Kidney (tissue), 14 donors: ENCODE measurements around the gene PSTPIP2. TPM values are rescaled to one million over a fixed set of nuclear protein-coding genes. Genes with fewer than 3 reads are reported as not detected.

Experiments
- DNase-seq, 5 donors: peaks; one replicate each; pipeline ENCODE4 v3.0.0-alpha.2; 2013 to 2020
- FAIRE-seq: peaks from 2 replicates; lab custom pipeline; 2012; peaks lifted over from hg19 to GRCh38; lab: Jason Lieb, UNC
- H3K27ac ChIP-seq, 2 donors: one replicate each; pipeline ENCODE4 v1.7.0; 2013; ENCODE audit warnings: low read depth in 2 of 2, low read length in 2 of 2, inconsistent platforms in 1 of 2
- H3K27me3 ChIP-seq: one replicate; pipeline ENCODE4 v1.7.1; 2013; ENCODE audit warnings: low read length, inconsistent platforms; ENCODE audit not compliant: control insufficient read depth, insufficient read depth
- H3K36me3 ChIP-seq, 3 donors: one replicate each; pipeline versions ENCODE4 v1.7.0 to v1.7.1; 2013; ENCODE audit warnings: low read length in 3 of 3, control low read depth in 1 of 3, inconsistent platforms in 1 of 3; ENCODE audit not compliant: insufficient read depth in 3 of 3, control insufficient read depth in 2 of 3
- H3K4me1 ChIP-seq, 3 donors: one replicate each; pipeline versions ENCODE4 v1.7.0 to v1.7.1; 2013; ENCODE audit warnings: low read length in 3 of 3, inconsistent platforms in 1 of 3, low read depth in 1 of 3; ENCODE audit not compliant: control insufficient read depth in 2 of 3, insufficient read depth in 2 of 3
- H3K4me3 ChIP-seq, 3 donors: one replicate each; pipeline versions ENCODE4 v1.7.0 to v1.8.1; 2013; ENCODE audit warnings: low read length in 3 of 3, control low read depth in 1 of 3, inconsistent platforms in 1 of 3
- H3K9ac ChIP-seq, 3 donors: one replicate each; pipeline versions ENCODE4 v1.7.0 to v1.7.1; 2013; ENCODE audit warnings: low read length in 3 of 3, control low read depth in 1 of 3, inconsistent platforms in 1 of 3
- H3K9me3 ChIP-seq, 3 donors: one replicate each; pipeline versions ENCODE4 v1.7.0 to v1.7.1; 2013; ENCODE audit warnings: low read length in 3 of 3, control low read depth in 1 of 3, inconsistent platforms in 1 of 3; ENCODE audit not compliant: control insufficient read depth in 2 of 3, insufficient read depth in 1 of 3
- CTCF ChIP-seq: IDR thresholded peaks from 3 replicates; pipeline ENCODE4 v1.5.1; 2012; ENCODE audit warnings: mild to moderate bottlenecking, moderate library complexity, borderline replicate concordance; ENCODE audit not compliant: insufficient read depth; ENCODE audit errors: extremely low read depth
- intact Hi-C: fragments of 100-400 bp; cut with DNase I; formaldehyde crosslinking; loops from one replicate; pipeline ENCODE4 v1.11.1; 2022
- polyA plus RNA-seq: library from polyadenylated mRNA; stranded (reverse); fragments of 350-450 nt; fragmentation: Illumina TruSeq; extraction: RNeasy Lipid Tissue Mini Kit (QIAGEN cat#74804); gene quantifications from one replicate; pipeline ENCODE4 v1.2.3, GENCODE V29; 2014; ENCODE audit warnings: low read depth, low replicate concordance; ENCODE audit not compliant: insufficient read depth
- total RNA-seq: library from RNA; stranded (reverse); fragmentation: NEBNext Ultra II Directional; extraction: Animal tissue kit (Norgen Biotek cat#: 25700); gene quantifications from one replicate; pipeline ENCODE4 v1.2.1, GENCODE V29; 2021
- donor health status: control.
- donor health status: control.
- donor health status: control.
- donor health status: control.
- donor health status: control.
- donor health status: DM: yes; HTN: yes; CAD: no.
- donor health status: Normal renal cell carcinoma (clear cell type).

PSTPIP2 gene
- total and polyA plus RNA-seq, 2 donors from 2014 or later, result 1.3 to 11.1 TPM

GRCh38 chr18:46098616-46098933, 26.5 kb upstream of the PSTPIP2 start:
- DNase-seq, result no peak
- peak overlapping the region; percentile 91 to 98 (median 94) for H3K4me3 ChIP-seq
- peaks cover 0 to 4% (median 0%) of the 10 kb centered on the region in 3 donors for H3K36me3 ChIP-seq
- H3K27ac ChIP-seq, result peak overlapping the region; percentile 97 to 98
- intact Hi-C loops, result no loop called here
- no peaks in the 10 kb centered on the region for H3K9me3 ChIP-seq
- no peak for FAIRE-seq
- H3K27me3 ChIP-seq, result no peaks in the 10 kb centered on the region
- peak overlapping the region; percentile 2 to 96 (median 95) for H3K9ac ChIP-seq
- no peak for TF ChIP-seq CTCF
- peaks cover 0 to 5% (median 4%) of the 10 kb centered on the region in 3 donors for H3K4me1 ChIP-seq

GRCh38 chr18:46097801-46098615, 25.9 kb upstream of the PSTPIP2 start, which contains the start of gene ATP5F1A:
Gene ATP5F1A (minus strand): TSS chr18:46098296. CDS start chr18:46098231, 65 bp downstream.
- H3K27me3 ChIP-seq, result no peaks in the 10 kb centered on the region
- DNase-seq (peak; percentile 89 to 97 (median 95)), FAIRE-seq (no peak)
- H3K4me1 ChIP-seq, result peaks cover 0 to 5% (median 4%) of the 10 kb centered on the region in 3 donors
- H3K9me3 ChIP-seq, result no peaks in the 10 kb centered on the region
- H3K9ac ChIP-seq, result peak within 1 kb of the TSS; percentile 95 to 96 (median 96)
- H3K36me3 ChIP-seq, result peaks cover 0 to 4% (median 3%) of the 10 kb centered on the region in 3 donors
- intact Hi-C loops, result no loop called here
- TF ChIP-seq CTCF, result no peak
- H3K4me3 ChIP-seq, result peak within 1 kb of the TSS; percentile 91 to 98 (median 94)
- peak within 1 kb of the TSS; percentile 97 to 98 for H3K27ac ChIP-seq

GRCh38 chr18:46097431-46097800, 25.4 kb upstream of the PSTPIP2 start:
- no peak for FAIRE-seq

More at GRCh38 chr18:46097431-46097800, 25.4 kb upstream of the PSTPIP2 start:
- Histone ChIP-seq H3K27ac (peak overlapping the region; percentile 97 to 98), H3K9ac (peak overlapping the region; percentile 95 to 96 (median 96)), H3K27me3 (no peaks in the 10 kb centered on the region), H3K9me3 (no peaks in the 10 kb centered on the region), H3K4me1 (peaks cover 0 to 5% (median 4%) of the 10 kb centered on the region in 3 donors), H3K4me3 (peak overlapping the region; percentile 91 to 98 (median 94)), H3K36me3 (peaks cover 0 to 4% (median 3%) of the 10 kb centered on the region in 3 donors)
- TF ChIP-seq CTCF, result no peak
- peak in 1 of 5 donors; percentile 29 for DNase-seq
- intact Hi-C loops, result no loop called here
